ENCODE results near the gene PTGS1.

PTGS1 gene

DNA sequence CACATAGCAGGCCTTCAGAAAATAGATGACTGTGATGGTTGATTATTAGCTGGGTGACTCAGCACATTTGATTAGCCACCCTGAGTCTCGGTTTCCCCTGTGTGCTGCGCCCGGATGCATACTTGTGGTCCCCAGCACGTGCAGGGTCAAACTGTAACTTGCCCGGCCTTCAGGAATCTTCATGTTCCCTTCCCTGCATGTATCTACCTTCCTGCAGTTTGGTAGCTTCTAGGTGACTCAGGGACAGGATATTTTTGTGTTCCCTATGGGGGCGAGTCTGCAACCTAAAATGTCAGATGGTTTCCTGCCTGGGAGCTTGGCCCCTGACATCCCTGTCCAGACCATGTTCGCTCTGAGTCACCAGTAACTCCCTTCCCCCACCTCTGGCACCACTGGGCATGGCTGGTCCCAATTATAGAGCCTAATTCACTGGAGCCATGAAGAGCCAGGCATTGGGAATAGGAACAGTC, 13.2 kb downstream of the PTGS1 start:
- no peak for DNase-seq (ENCODE audit: extremely low read depth, low read depth)
- TF ChIP-seq, protein P1, sequence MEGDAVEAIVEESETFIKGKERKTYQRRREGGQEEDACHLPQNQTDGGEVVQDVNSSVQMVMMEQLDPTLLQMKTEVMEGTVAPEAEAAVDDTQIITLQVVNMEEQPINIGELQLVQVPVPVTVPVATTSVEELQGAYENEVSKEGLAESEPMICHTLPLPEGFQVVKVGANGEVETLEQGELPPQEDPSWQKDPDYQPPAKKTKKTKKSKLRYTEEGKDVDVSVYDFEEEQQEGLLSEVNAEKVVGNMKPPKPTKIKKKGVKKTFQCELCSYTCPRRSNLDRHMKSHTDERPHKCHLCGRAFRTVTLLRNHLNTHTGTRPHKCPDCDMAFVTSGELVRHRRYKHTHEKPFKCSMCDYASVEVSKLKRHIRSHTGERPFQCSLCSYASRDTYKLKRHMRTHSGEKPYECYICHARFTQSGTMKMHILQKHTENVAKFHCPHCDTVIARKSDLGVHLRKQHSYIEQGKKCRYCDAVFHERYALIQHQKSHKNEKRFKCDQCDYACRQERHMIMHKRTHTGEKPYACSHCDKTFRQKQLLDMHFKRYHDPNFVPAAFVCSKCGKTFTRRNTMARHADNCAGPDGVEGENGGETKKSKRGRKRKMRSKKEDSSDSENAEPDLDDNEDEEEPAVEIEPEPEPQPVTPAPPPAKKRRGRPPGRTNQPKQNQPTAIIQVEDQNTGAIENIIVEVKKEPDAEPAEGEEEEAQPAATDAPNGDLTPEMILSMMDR (IDR thresholded peaks at IDR 0.05; ENCODE audit: low read depth, low read length): no peak

DNA sequence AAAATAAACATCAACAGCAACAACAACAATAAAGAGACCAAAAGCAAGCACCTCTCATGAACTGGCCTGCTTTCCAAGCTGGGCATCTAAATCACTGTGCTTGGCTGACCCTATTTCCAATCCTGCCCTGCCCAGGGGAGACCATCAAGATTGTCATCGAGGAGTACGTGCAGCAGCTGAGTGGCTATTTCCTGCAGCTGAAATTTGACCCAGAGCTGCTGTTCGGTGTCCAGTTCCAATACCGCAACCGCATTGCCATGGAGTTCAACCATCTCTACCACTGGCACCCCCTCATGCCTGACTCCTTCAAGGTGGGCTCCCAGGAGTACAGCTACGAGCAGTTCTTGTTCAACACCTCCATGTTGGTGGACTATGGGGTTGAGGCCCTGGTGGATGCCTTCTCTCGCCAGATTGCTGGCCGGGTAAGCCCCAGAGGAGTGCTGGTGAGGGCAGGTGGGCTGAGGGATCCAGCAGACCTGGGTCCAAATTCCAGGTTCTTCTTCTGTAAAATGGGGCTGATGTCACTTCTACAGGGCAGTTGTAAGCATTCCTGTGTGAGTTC, 15.6 kb downstream of the PTGS1 start:
- DNase-seq (ENCODE audit: extremely low read depth, low read depth): no peak
- TF ChIP-seq, protein P1 (IDR thresholded peaks at IDR 0.05; ENCODE audit: low read depth, low read length): no peak

DNA sequence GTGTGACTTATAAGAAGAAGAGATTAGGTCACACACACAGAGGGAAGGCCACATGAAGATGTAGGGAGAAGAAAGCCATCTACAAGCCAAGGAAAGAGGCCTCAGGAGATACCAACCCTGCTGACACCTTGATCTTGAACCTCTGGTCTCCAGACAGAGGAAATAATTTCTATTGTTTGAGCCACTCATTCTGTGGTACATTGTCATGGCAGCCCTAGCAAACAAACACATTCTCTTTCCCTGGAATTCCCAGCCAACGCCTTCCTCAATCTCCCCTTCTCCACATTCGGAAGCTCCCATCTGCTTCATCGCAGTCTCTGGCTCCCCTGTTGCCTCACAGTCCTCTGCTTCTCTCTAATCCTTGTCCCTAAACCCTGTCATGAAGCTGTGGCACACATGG, 16.7 kb downstream of the PTGS1 start:
- TF ChIP-seq, protein P1 (IDR thresholded peaks at IDR 0.05; ENCODE audit: low read depth, low read length): no peak
- no peak for DNase-seq (ENCODE audit: extremely low read depth, low read depth)

DNA sequence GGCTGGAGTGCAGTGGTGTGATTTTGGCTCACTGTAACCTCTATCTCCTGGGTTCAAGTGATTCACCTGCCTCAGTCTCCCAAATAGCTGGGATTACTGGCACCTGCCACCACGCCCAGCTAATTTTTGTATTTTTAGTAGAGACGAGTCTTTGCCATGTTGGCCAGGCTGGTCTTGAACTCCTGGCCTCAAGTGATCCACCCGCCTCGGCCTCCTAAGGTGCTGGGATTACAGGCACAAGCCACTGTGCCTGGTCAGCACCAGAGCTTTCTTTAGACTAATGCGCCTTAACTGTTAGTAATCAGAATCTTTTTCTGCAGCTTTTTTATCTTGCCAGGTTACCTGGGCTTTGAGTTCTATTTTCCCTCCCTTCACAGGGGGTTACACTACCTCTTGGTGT, 18.4 kb downstream of the PTGS1 start:
- DNase-seq (ENCODE audit: extremely low read depth, low read depth): no peak
- TF ChIP-seq, protein P1 (IDR thresholded peaks at IDR 0.05; ENCODE audit: low read depth, low read length): no peak

DNA sequence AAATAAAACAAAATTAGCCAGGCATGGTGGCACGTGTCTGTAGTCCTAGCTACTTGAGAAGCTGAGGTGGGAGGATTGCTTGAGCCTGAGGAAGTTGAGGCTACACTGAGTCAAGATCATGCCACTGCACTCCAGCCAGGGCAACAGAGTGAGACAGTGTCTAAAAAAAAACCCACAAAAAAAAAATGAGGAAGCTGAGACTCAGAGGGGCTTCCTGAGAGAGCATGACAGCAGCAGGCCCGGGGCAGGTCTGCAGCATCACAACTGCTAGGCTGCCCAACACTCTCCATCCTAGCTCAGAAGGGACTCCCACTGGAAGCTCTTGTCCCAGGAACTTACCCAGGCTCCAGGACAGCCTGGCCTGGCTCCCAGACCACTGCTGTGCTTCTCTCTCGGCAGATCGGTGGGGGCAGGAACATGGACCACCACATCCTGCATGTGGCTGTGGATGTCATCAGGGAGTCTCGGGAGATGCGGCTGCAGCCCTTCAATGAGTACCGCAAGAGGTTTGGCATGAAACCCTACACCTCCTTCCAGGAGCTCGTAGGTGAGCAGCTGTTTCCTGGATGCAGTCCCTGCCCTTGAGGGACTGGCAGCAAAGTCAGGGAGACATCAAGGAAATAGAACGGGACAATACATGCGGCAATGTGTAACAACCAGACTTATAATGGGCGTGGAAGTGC, 19.1 kb downstream of the PTGS1 start:
- no peak for DNase-seq (ENCODE audit: extremely low read depth, low read depth)
- TF ChIP-seq, protein P1 (IDR thresholded peaks at IDR 0.05; ENCODE audit: low read depth, low read length): no peak

DNA sequence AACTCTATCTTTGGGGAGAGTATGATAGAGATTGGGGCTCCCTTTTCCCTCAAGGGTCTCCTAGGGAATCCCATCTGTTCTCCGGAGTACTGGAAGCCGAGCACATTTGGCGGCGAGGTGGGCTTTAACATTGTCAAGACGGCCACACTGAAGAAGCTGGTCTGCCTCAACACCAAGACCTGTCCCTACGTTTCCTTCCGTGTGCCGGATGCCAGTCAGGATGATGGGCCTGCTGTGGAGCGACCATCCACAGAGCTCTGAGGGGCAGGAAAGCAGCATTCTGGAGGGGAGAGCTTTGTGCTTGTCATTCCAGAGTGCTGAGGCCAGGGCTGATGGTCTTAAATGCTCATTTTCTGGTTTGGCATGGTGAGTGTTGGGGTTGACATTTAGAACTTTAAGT, 21.5 kb downstream of the PTGS1 start:
- TF ChIP-seq, protein P1 (IDR thresholded peaks at IDR 0.05; ENCODE audit: low read depth, low read length): no peak

DNA sequence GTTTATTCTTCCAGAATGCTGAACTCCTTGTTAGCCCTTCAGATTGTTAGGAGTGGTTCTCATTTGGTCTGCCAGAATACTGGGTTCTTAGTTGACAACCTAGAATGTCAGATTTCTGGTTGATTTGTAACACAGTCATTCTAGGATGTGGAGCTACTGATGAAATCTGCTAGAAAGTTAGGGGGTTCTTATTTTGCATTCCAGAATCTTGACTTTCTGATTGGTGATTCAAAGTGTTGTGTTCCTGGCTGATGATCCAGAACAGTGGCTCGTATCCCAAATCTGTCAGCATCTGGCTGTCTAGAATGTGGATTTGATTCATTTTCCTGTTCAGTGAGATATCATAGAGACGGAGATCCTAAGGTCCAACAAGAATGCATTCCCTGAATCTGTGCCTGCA, 21.9 kb downstream of the PTGS1 start:
- TF ChIP-seq, protein P1 (IDR thresholded peaks at IDR 0.05; ENCODE audit: low read depth, low read length): no peak

More for the DNA sequence above, 21.5 kb downstream of the PTGS1 start:
- DNase-seq (ENCODE audit: extremely low read depth, low read depth): no peak

More for the DNA sequence above, 21.9 kb downstream of the PTGS1 start:
- no peak for DNase-seq (ENCODE audit: extremely low read depth, low read depth)
